Ishikawa (cell line): ENCODE data around the gene SMCO4.

Experiments
- CEBPB ChIP-seq: IDR thresholded peaks from 2 replicates; pipeline ENCODE4 v1.6.1; 2012
- CREB1 ChIP-seq: IDR thresholded peaks from 2 replicates; pipeline ENCODE4 v1.6.1; 2012; ENCODE audit warnings: low read depth
- EGR1 ChIP-seq: IDR thresholded peaks from 2 replicates; pipeline ENCODE4 v1.6.1; 2012
- EP300 ChIP-seq: IDR thresholded peaks from 2 replicates; pipeline ENCODE4 v1.6.1; 2012; ENCODE audit warnings: borderline replicate concordance
- FOXM1 ChIP-seq: IDR thresholded peaks from 2 replicates; pipeline ENCODE4 v1.6.1; 2012; ENCODE audit warnings: low read depth, borderline replicate concordance
- NFIC ChIP-seq: IDR thresholded peaks from 2 replicates; pipeline ENCODE4 v1.6.1; 2012
- RAD21 ChIP-seq: IDR thresholded peaks from 2 replicates; pipeline ENCODE4 v1.6.1; 2012; ENCODE audit warnings: low read depth
- TAF1 ChIP-seq: IDR thresholded peaks from 2 replicates; pipeline ENCODE4 v1.6.1; 2012; ENCODE audit warnings: low read depth, mild to moderate bottlenecking
- TCF12 ChIP-seq: IDR thresholded peaks from 2 replicates; pipeline ENCODE4 v1.6.1; 2012; ENCODE audit warnings: low read depth
- TEAD4 ChIP-seq: IDR thresholded peaks from 2 replicates; pipeline ENCODE4 v1.6.1; 2012
- YY1 ChIP-seq: IDR thresholded peaks from 2 replicates; pipeline ENCODE4 v1.6.1; 2012; ENCODE audit warnings: low read depth
- ZBTB7A ChIP-seq: IDR thresholded peaks from 2 replicates; pipeline ENCODE4 v1.6.1; 2012; ENCODE audit warnings: low read depth
- TF ChIP-seq, protein P1 (sequence below): IDR thresholded peaks from 2 replicates; pipeline ENCODE4 v1.6.1; 2012
- TF ChIP-seq, protein P2 (sequence below): IDR thresholded peaks from 2 replicates; pipeline ENCODE4 v1.6.1; 2012
- TF ChIP-seq, protein P3 (sequence below): IDR thresholded peaks from 2 replicates; pipeline ENCODE4 v1.6.1; 2012; ENCODE audit warnings: low read depth, mild to moderate bottlenecking

The SMCO4 gene

DNA sequence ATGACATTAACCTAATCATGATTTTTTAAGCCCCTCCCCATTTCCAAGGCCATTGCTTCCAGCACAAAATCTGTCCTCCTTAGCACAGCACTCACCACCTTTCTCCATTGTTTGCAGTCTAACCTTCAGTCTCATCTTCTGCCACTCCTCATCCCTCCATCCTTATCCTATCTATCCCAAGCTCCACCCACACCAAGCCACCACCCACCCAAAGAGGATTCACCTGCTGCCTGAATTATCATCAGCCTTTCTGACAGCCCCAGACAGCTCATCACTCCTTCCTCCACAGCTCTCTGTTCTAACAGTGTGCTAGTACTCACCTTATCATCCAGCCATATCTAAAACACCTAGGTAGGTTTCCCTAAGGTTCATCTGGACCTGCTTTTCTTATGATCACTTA, 20.7 kb upstream of the SMCO4 start:
- TF ChIP-seq, protein P1, sequence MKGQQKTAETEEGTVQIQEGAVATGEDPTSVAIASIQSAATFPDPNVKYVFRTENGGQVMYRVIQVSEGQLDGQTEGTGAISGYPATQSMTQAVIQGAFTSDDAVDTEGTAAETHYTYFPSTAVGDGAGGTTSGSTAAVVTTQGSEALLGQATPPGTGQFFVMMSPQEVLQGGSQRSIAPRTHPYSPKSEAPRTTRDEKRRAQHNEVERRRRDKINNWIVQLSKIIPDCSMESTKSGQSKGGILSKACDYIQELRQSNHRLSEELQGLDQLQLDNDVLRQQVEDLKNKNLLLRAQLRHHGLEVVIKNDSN = no peak
- no peak for TF ChIP-seq TEAD4
- no peak for TF ChIP-seq CREB1
- TF ChIP-seq NFIC = no peak
- TF ChIP-seq ZBTB7A = no peak
- no peak for TF ChIP-seq RAD21
- no peak for TF ChIP-seq TCF12
- TF ChIP-seq, protein P2, sequence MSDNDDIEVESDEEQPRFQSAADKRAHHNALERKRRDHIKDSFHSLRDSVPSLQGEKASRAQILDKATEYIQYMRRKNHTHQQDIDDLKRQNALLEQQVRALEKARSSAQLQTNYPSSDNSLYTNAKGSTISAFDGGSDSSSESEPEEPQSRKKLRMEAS = no peak
- TF ChIP-seq EGR1 = no peak
- no peak for TF ChIP-seq TAF1
- no peak for TF ChIP-seq FOXM1
- TF ChIP-seq, protein P3, sequence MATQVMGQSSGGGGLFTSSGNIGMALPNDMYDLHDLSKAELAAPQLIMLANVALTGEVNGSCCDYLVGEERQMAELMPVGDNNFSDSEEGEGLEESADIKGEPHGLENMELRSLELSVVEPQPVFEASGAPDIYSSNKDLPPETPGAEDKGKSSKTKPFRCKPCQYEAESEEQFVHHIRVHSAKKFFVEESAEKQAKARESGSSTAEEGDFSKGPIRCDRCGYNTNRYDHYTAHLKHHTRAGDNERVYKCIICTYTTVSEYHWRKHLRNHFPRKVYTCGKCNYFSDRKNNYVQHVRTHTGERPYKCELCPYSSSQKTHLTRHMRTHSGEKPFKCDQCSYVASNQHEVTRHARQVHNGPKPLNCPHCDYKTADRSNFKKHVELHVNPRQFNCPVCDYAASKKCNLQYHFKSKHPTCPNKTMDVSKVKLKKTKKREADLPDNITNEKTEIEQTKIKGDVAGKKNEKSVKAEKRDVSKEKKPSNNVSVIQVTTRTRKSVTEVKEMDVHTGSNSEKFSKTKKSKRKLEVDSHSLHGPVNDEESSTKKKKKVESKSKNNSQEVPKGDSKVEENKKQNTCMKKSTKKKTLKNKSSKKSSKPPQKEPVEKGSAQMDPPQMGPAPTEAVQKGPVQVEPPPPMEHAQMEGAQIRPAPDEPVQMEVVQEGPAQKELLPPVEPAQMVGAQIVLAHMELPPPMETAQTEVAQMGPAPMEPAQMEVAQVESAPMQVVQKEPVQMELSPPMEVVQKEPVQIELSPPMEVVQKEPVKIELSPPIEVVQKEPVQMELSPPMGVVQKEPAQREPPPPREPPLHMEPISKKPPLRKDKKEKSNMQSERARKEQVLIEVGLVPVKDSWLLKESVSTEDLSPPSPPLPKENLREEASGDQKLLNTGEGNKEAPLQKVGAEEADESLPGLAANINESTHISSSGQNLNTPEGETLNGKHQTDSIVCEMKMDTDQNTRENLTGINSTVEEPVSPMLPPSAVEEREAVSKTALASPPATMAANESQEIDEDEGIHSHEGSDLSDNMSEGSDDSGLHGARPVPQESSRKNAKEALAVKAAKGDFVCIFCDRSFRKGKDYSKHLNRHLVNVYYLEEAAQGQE = no peak
- TF ChIP-seq YY1 = no peak
- TF ChIP-seq CEBPB = no peak
- no peak for TF ChIP-seq EP300

DNA sequence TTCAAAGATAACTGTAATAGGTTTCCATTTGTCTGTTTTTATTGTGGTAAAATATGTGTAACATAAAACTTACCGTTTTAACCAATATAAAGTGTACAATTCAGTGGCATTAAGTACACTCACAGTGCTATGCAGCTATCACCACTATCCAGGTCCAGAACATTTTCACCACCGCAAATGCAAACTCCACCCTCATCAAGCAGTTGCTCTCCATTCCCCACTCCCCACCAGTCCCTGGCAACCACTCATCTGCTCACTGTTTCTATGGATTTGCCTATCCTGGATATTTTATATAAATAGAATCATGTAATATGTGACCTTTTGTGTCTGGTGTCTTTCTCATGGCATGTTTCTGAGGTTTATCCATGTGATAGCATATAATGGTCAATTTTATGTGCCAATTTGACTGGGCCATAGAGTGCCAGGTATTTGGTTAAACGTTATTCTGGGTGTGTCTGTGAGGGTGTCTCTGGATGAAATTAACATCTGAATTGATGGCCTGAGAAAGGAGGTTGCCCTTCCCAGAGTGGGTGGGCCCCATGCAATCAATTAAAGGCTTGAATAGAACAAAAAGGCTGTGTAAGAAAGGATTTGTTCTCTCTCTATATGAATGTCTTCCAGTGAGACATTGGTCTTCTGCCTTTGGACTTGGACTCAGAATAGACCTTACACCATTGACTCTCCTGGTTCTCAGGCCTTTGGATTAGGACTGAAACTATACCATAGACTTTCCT, 17.2 kb upstream of the SMCO4 start:
- TF ChIP-seq, protein P2 = no peak
- TF ChIP-seq EP300 (no peak), TCF12 (no peak), CEBPB (no peak), CREB1 (no peak)

DNA sequence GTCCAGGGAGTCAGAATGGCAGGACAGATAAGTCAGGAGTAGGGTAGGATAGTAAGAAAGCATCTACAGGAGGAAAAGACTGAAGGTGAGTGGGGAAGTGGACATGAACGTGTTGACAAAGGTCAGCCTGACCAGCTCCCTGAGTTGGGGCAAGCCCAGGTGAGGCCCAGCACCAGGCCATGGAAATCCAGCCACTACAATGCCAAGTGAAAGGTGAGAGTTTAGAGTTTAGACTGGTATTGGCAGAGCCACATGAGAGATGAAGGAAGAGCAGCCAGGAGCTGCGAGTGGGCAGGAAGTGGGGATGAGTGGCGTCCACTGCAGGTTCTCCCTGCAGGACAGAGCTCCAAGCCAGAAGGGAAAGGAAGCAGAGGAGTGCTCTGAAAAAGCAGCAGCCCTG, 16.5 kb upstream of the SMCO4 start:
- TF ChIP-seq CREB1 = no peak
- no peak for TF ChIP-seq FOXM1
- no peak for TF ChIP-seq CEBPB
- TF ChIP-seq, protein P3 = no peak
- no peak for TF ChIP-seq TAF1
- TF ChIP-seq YY1 = no peak
- no peak for TF ChIP-seq EP300

DNA sequence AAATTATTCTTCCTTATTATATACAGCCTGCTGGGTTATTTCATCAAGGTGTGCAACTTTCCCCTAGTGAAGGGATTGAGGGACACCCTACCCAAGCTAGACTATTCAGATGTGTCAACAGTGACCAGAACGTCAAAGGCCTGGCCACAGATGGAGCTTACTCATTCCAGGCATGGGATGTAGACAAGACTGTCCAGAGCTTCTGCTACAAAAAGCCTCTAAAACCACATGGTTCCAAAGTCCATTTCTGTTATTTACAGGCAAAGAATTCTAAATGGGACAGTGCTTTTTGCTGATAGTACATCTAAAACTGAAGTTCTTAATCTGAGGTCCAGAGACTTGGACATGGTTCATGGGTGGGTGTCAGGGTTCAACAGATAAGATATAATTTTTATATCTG, 9.7 kb upstream of the SMCO4 start:
- TF ChIP-seq EGR1 (no peak), TAF1 (no peak), TEAD4 (no peak), ZBTB7A (no peak), EP300 (no peak), RAD21 (no peak), CEBPB (no peak), TCF12 (no peak), CREB1 (no peak), NFIC (no peak)
- TF ChIP-seq, protein P2 = no peak
- TF ChIP-seq, protein P1 = no peak

DNA sequence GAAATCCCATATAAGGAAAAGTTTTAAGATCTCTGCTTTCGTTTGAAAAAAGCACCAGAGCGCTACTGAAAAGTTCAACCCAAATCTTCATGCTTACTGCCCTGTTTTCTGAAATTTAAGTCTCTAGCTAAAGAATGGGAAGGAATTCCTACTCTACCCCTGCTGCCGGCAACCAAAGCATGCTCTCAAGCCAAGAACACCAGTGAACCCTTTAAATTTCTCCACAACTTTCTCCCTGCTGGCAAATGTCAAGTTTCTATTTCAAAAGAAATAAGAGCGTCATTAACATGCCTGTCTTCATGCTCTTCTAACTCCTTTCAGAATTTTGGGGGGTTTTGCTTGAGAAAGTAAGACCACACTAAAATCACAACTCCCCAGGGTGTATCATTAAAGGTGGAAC, 6.8 kb upstream of the SMCO4 start:
- TF ChIP-seq EGR1 = no peak
- TF ChIP-seq YY1 = no peak
- TF ChIP-seq, protein P2 = no peak
- no peak for TF ChIP-seq TCF12
- TF ChIP-seq ZBTB7A = no peak
- TF ChIP-seq, protein P1 = no peak
- TF ChIP-seq, protein P3 = no peak
- TF ChIP-seq CEBPB = no peak
